Measurements from ENCODE around the gene AP4E1. TPM values are rescaled to one million over a fixed set of nuclear protein-coding genes. Genes with fewer than 3 reads are reported as not detected.
"Not testable (repeated sequence)": the region's sequence is repeated elsewhere in the genome, so short reads cannot be mapped to it uniquely, and the experiment has no call there.

The AP4E1 gene
- total RNA-seq, 3 donors from 2014 or later, result 13.1 to 14.7 (median 14.4) TPM

GRCh38 chr15:50993598-50993997, 85.1 kb downstream of the AP4E1 start:
- no peaks in the 10 kb centered on the region for H3K9me3 Mint-ChIP-seq
- peaks cover 37% of the 10 kb centered on the region for H3K36me3 Mint-ChIP-seq (ENCODE audit: insufficient read depth)
- H3K4me3 Mint-ChIP-seq, result no peak overlapping the region
- no peaks in the 10 kb centered on the region for H3K4me1 Mint-ChIP-seq (ENCODE audit: low read depth)
- DNase-seq (no peak), ATAC-seq (no peak)
- H3K27me3 Mint-ChIP-seq (ENCODE audit: low read depth), result no peaks in the 10 kb centered on the region

- no peaks in the 10 kb centered on the region for H3K9me3 Mint-ChIP-seq
- no peaks in the 10 kb centered on the region for H3K4me1 Mint-ChIP-seq (ENCODE audit: low read depth)
- no peak for DNase-seq
- no peak for ATAC-seq
- H3K36me3 Mint-ChIP-seq (ENCODE audit: insufficient read depth), result peaks cover 48% of the 10 kb centered on the region
- H3K27me3 Mint-ChIP-seq (ENCODE audit: low read depth), result no peaks in the 10 kb centered on the region
- H3K4me3 Mint-ChIP-seq, result no peak overlapping the region
Measured at GRCh38 chr15:50996641-50997040, 88.2 kb downstream of the AP4E1 start.

GRCh38 chr15:50997371-50998051, 89.0 kb downstream of the AP4E1 start:
- H3K27me3 Mint-ChIP-seq (ENCODE audit: low read depth), result no peaks in the 10 kb centered on the region
- H3K9me3 Mint-ChIP-seq, result no peaks in the 10 kb centered on the region
- no peak for DNase-seq
- no peak for ATAC-seq
- no peaks in the 10 kb centered on the region for H3K4me1 Mint-ChIP-seq (ENCODE audit: low read depth)
- H3K36me3 Mint-ChIP-seq (ENCODE audit: insufficient read depth), result peaks cover 54% of the 10 kb centered on the region
- no peak overlapping the region for H3K4me3 Mint-ChIP-seq

- ATAC-seq (no peak), DNase-seq (no peak)
- Mint-ChIP-seq H3K4me3 (no peak overlapping the region), H3K36me3 (ENCODE audit: insufficient read depth) (peaks cover 53% of the 10 kb centered on the region), H3K9me3 (peaks cover 5% of the 10 kb centered on the region), H3K4me1 (ENCODE audit: low read depth) (no peaks in the 10 kb centered on the region), H3K27me3 (ENCODE audit: low read depth) (no peaks in the 10 kb centered on the region)
Measured at GRCh38 chr15:51004103-51004551, 95.6 kb downstream of the AP4E1 start.

GRCh38 chr15:51006336-51006985, 98.0 kb downstream of the AP4E1 start:
- Mint-ChIP-seq H3K27me3 (ENCODE audit: low read depth) (no peaks in the 10 kb centered on the region), H3K9me3 (peaks cover 5% of the 10 kb centered on the region), H3K36me3 (ENCODE audit: insufficient read depth) (peaks cover 51% of the 10 kb centered on the region), H3K4me1 (ENCODE audit: low read depth) (no peaks in the 10 kb centered on the region), H3K4me3 (no peak overlapping the region)
- DNase-seq, result no peak
- ATAC-seq, result no peak

- H3K27me3 Mint-ChIP-seq (ENCODE audit: low read depth), result no peaks in the 10 kb centered on the region
- H3K9me3 Mint-ChIP-seq, result peaks cover 5% of the 10 kb centered on the region
- no peak overlapping the region for H3K4me3 Mint-ChIP-seq
- DNase-seq (no peak), ATAC-seq (no peak)
- peaks cover 47% of the 10 kb centered on the region for H3K36me3 Mint-ChIP-seq (ENCODE audit: insufficient read depth)
- no peaks in the 10 kb centered on the region for H3K4me1 Mint-ChIP-seq (ENCODE audit: low read depth)
Measured at GRCh38 chr15:51007131-51007666, 98.7 kb downstream of the AP4E1 start.

- Mint-ChIP-seq H3K36me3 (ENCODE audit: insufficient read depth) (peaks cover 39% of the 10 kb centered on the region), H3K27me3 (ENCODE audit: low read depth) (no peaks in the 10 kb centered on the region), H3K9me3 (peaks cover 9% of the 10 kb centered on the region), H3K4me1 (ENCODE audit: low read depth) (no peaks in the 10 kb centered on the region), H3K4me3 (no peak overlapping the region)
- no peak for DNase-seq
- no peak for ATAC-seq
Measured at GRCh38 chr15:51011212-51011611, 102.7 kb downstream of the AP4E1 start.

- Mint-ChIP-seq H3K4me3 (no peak overlapping the region), H3K4me1 (ENCODE audit: low read depth) (no peaks in the 10 kb centered on the region), H3K27me3 (ENCODE audit: low read depth) (no peaks in the 10 kb centered on the region), H3K36me3 (ENCODE audit: insufficient read depth) (peaks cover 17% of the 10 kb centered on the region), H3K9me3 (peaks cover 18% of the 10 kb centered on the region)
- DNase-seq (no peak), ATAC-seq (no peak)
Measured at GRCh38 chr15:51016615-51017014, 108.1 kb downstream of the AP4E1 start.

GRCh38 chr15:51022206-51022605, 113.7 kb downstream of the AP4E1 start:
- H3K4me3 Mint-ChIP-seq, result no peak overlapping the region
- peaks cover 14% of the 10 kb centered on the region for H3K9me3 Mint-ChIP-seq
- peaks cover 13% of the 10 kb centered on the region for H3K36me3 Mint-ChIP-seq (ENCODE audit: insufficient read depth)
- DNase-seq (no peak), ATAC-seq (no peak)
- no peaks in the 10 kb centered on the region for H3K4me1 Mint-ChIP-seq (ENCODE audit: low read depth)
- no peaks in the 10 kb centered on the region for H3K27me3 Mint-ChIP-seq (ENCODE audit: low read depth)

GRCh38 chr15:51023499-51023898, 115.0 kb downstream of the AP4E1 start:
- H3K36me3 Mint-ChIP-seq (ENCODE audit: insufficient read depth), result peaks cover 15% of the 10 kb centered on the region
- DNase-seq (no peak), ATAC-seq (no peak)
- H3K9me3 Mint-ChIP-seq, result peaks cover 14% of the 10 kb centered on the region
- H3K4me1 Mint-ChIP-seq (ENCODE audit: low read depth), result no peaks in the 10 kb centered on the region
- H3K27me3 Mint-ChIP-seq (ENCODE audit: low read depth), result no peaks in the 10 kb centered on the region
- H3K4me3 Mint-ChIP-seq, result no peak overlapping the region

GRCh38 chr15:51024735-51025453, 116.4 kb downstream of the AP4E1 start:
- Mint-ChIP-seq H3K27me3 (ENCODE audit: low read depth) (no peaks in the 10 kb centered on the region), H3K4me1 (ENCODE audit: low read depth) (no peaks in the 10 kb centered on the region), H3K9me3 (peaks cover 3% of the 10 kb centered on the region), H3K36me3 (ENCODE audit: insufficient read depth) (peaks cover 9% of the 10 kb centered on the region), H3K4me3 (no peak overlapping the region)
- ATAC-seq, result no peak
- DNase-seq, result no peak

- peaks cover 8% of the 10 kb centered on the region for H3K36me3 Mint-ChIP-seq (ENCODE audit: insufficient read depth)
- no peak for DNase-seq
- no peak overlapping the region for H3K4me3 Mint-ChIP-seq
- no peaks in the 10 kb centered on the region for H3K27me3 Mint-ChIP-seq (ENCODE audit: low read depth)
- H3K4me1 Mint-ChIP-seq (ENCODE audit: low read depth), result no peaks in the 10 kb centered on the region
- H3K9me3 Mint-ChIP-seq, result no peaks in the 10 kb centered on the region
- ATAC-seq, result no peak
Measured at GRCh38 chr15:51025454-51025846, 117.0 kb downstream of the AP4E1 start.

GRCh38 chr15:51030649-51031316, 122.3 kb downstream of the AP4E1 start:
- peaks cover 5% of the 10 kb centered on the region for H3K36me3 Mint-ChIP-seq (ENCODE audit: insufficient read depth)
- H3K4me3 Mint-ChIP-seq, result no peak overlapping the region
- no peaks in the 10 kb centered on the region for H3K4me1 Mint-ChIP-seq (ENCODE audit: low read depth)
- ATAC-seq (no peak), DNase-seq (no peak)
- H3K9me3 Mint-ChIP-seq, result no peaks in the 10 kb centered on the region
- no peaks in the 10 kb centered on the region for H3K27me3 Mint-ChIP-seq (ENCODE audit: low read depth)

GRCh38 chr15:51037474-51037873, 129.0 kb downstream of the AP4E1 start:
- H3K27me3 Mint-ChIP-seq (ENCODE audit: low read depth); H3K9me3 Mint-ChIP-seq; H3K36me3 Mint-ChIP-seq (ENCODE audit: insufficient read depth); H3K4me1 Mint-ChIP-seq (ENCODE audit: low read depth); ATAC-seq; DNase-seq; H3K4me3 Mint-ChIP-seq: not testable (repeated sequence)
